C4-2B (cell line): ENCODE data around the gene BFSP1.

Source experiments
- ZFX ChIP-seq: fragments of 450-650 bp; IDR thresholded peaks from 2 replicates; pipeline ENCODE4 v1.6.1; 2017
- TF ChIP-seq, protein P1 (sequence below): fragments of 450-650 bp; conservative IDR thresholded peaks from 2 replicates; pipeline ENCODE4 v1.5.1; 2017; ENCODE audit warnings: mild to moderate bottlenecking

DNA sequence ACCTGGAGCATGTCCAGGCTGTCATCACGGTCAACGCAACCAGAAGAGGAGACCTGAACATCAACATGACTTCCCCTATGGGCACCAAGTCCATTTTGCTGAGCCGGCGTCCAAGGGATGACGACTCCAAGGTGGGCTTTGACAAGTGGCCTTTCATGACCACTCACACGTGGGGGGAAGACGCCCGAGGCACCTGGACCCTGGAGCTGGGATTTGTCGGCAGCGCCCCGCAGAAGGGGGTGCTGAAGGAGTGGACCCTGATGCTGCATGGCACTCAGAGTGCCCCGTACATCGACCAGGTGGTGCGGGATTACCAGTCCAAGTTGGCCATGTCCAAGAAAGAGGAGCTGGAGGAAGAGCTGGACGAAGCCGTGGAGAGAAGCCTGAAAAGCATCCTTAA lies 49.5 kb downstream of the BFSP1 start:
- TF ChIP-seq, protein P1, sequence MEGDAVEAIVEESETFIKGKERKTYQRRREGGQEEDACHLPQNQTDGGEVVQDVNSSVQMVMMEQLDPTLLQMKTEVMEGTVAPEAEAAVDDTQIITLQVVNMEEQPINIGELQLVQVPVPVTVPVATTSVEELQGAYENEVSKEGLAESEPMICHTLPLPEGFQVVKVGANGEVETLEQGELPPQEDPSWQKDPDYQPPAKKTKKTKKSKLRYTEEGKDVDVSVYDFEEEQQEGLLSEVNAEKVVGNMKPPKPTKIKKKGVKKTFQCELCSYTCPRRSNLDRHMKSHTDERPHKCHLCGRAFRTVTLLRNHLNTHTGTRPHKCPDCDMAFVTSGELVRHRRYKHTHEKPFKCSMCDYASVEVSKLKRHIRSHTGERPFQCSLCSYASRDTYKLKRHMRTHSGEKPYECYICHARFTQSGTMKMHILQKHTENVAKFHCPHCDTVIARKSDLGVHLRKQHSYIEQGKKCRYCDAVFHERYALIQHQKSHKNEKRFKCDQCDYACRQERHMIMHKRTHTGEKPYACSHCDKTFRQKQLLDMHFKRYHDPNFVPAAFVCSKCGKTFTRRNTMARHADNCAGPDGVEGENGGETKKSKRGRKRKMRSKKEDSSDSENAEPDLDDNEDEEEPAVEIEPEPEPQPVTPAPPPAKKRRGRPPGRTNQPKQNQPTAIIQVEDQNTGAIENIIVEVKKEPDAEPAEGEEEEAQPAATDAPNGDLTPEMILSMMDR, result no peak
- TF ChIP-seq ZFX, result no peak
